GM18502 (cell line): Measurements from ENCODE around the gene RSPH3.
"Not testable (repeated sequence)": the region's sequence is repeated elsewhere in the genome, so short reads cannot be mapped to it uniquely, and the experiment has no call there.

Experiments used
- ATAC-seq: cut with Tn5 transposase; IDR thresholded peaks from one replicate; pipeline ENCODE4 v1.9.1; 2021; ENCODE audit warnings: mild to moderate bottlenecking; ENCODE audit not compliant: unreplicated experiment, poor library complexity

The RSPH3 gene

DNA sequence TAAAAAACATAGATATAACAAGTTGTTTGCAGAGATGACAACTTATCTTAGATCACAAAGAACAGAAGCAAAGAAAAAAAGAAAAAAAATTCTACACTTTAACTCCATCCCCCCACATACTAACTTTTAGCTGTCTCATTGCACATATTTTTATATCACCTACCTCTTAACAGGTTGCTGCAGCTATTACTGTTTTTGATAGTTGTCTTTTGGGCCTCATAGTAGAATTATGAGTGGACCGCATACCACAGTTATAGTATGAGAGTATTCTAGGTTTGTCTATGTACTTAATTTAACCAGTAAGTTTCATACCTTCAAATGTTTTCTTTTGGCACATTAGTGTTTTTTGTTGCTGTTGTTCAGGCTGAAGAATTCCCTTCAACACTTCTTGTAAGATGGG lies 12.3 kb downstream of the RSPH3 start:
- ATAC-seq, result no peak

DNA sequence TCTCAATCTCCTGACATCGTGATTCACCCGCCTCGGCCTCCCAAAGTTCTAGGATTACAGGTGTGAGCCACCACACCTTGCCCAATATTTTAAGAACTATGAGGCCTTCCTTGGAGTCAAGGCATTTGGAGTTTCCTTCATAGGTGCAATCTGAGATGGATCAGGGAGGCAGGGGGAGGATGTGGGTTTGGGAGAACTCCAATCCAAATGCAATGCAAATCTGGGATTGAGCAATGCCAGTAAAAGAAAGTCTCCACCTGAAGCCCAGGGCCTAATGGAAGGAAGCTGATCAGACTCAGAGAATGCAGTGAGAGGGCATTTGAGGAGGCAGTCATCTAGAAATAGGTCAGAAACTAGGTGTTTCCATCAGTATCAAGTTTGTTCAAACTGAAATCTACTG lies 21.2 kb downstream of the RSPH3 start:
- no peak for ATAC-seq

DNA sequence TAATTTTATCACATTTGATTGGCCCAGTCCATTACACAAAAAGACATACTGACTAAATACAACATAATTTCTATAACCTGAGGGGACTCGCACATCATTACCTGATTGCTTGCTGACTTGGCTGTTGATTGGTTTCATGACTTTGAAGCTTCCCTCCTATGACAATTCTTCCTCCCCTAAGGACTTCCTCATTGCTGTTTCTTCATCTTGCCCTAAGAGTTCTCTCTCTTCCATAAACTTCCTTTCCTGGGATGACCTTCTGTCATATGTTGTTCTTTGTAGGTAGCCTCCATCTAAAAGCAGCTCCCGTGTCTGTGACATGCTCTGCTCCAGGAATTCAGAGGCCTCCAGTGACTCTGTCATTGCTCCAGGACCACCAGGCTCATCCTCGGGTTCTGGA lies 22.6 kb downstream of the RSPH3 start:
- no peak for ATAC-seq

DNA sequence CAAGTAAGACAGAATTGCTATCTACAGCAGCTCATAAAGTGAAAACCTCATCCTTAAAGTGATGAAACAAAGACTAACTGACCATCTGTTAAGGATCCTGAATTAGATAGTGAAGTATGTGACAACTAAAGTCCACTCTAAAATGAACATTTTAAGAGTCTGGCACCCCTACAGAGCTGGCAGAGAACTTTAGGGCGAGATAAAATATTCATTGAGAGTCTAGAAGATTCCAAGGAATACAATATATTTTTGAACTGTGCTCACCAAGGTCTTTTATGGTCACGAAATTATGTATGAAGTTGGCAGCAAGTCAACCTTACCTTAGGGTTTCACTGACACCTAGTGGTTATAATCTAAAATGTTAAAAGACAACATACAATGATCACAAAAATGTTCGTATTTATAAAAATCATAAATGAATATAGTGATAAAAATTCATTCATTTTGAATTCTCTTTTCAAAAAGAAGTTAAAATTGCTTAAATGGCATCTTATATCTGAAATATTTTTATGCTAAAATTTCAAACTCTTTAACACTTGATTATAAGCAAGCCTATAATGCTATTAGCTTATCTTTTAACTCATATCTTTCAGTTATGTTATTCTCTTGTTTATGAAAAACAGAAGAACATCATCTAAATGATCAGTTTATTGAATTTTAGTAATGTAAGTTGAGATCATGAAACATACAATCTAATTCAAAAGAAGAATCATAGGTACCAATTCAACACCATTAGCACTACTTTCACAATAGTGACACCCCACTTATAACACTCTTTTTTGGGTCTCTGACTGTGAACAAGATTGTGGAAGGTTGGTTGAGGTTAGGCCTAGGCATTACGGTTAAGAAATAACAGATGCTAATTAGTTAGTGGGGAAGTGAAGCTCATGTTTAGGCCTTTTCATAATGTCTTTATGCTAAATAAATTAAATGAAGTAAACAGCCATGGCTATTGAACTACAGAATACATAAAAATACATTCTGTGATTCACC lies 27.5 kb downstream of the RSPH3 start:
- ATAC-seq, result no peak

DNA sequence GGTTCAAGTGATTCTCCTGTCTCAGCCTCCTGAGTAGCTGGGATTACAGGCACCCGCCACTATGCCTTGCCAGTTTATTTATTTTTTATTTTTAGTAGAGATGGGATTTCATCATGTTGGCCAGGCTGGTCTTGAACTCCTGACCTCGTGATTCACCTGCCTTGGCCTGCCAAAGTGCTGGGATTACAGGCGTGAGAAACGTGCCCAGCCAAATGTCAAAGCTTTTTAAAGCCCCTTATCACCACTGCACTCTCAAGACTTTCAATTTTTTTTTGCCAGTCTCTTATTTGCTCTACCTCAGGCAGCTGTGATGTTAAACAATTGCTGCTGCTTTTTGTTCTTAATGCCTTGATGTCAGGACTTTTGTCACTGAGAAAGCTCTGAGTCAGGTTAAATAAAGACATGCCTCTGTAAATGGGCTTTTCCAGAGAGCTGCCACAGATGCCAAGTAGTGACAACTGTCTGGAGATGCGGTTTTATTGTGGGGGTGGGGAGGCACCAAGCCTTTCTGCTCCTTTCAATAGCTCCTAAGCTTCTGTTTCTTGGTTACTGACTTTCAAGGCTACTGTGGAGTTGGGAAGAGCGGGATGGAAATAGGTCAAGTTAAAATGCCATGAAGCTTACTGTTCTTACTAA lies 29.2 kb downstream of the RSPH3 start:
- no peak for ATAC-seq

DNA sequence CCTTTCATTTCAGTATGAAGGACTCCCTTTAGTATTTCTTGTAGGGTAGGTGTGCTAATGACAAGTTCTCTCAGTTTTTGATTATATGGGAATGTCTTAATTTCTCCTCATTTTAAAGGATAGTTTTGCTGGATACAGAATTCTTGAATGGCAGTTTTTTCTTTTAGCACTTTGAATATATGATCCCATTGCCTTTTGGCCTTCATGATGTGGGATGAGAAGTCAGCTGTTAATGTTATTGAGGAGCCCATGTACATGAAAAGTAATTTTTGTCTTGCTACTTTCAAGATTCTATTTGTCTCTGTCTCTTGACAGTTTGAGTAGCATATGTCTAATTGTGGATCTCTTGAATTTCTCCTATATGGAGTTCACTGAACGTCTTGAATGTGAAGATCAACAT lies 30.9 kb downstream of the RSPH3 start:
- ATAC-seq, result no peak

DNA sequence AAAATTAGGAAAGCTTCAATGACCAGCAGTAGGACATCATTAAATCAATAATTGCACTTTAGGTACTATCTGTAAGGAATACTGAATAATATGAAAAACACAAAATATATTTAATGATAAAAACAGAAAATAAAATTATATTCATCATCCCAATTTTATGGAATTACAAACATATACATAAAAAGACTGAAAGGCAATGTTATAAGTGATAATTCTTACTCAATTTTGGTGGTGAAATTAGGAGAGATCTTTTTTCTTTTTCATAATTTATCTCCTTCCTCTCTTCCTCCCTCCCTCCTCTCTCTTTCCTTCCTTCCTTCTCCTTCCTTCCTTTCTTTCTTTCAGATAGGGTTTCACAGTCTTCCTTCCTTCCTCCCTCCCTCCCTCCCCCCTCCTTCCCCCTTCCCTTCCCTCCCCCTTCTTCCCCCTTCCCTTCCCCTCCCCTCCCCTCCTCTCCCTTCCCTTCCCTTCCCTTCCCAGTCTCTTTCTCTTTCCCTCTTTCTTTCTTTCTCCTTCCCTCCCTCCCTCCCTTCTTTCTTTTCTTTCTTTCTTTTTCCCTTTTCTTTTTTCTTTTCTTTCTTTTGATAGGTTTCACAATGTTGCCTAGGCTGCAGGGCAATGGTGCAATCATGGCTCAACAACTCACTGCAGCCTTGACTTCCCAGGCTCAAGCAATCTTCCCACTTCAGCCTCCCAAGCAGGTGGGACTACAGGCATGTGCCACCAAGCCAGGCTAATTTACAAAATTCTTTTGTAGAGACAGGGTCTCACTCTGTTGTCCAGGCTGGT lies 36.8 kb downstream of the RSPH3 start:
- no peak for ATAC-seq

DNA sequence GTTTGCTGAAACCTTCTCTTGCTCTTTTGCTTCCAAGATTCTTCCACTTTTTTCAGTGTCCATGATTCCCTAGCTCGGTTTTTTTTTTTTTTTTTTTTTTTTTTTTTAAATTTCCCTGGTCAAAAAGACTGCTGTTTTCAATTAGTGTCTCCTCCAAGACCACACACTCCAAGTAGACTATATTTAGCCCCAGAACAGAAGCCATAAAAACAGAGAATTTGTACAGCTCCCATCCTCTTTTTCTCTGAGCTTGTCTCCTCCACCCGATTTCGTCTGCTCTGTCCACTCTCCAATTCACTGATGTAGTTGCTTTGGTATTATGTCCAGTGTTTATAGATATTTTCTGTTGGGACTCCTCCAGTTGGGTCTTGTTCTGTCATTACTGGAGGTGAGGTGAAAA lies 37.6 kb downstream of the RSPH3 start:
- no peak for ATAC-seq

DNA sequence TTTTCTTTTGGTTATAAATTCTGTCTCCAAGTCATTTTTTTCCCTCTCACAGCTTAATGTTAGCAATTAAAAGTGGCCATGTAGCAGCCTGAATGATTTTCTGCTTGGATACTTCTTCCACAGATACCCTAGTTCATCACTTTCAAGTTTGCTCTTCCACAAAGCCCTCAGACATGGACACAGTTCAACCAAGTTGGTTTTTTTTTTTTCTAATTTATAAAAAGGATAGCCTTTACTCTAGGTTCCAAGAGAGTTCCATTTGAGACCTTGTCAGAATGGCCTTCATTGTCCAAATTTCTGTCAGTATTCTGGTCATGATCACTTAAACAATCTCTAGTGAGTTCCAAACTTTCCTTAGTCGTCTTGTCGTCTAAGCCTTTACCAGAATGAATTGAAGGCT lies 40.0 kb downstream of the RSPH3 start:
- no peak for ATAC-seq

DNA sequence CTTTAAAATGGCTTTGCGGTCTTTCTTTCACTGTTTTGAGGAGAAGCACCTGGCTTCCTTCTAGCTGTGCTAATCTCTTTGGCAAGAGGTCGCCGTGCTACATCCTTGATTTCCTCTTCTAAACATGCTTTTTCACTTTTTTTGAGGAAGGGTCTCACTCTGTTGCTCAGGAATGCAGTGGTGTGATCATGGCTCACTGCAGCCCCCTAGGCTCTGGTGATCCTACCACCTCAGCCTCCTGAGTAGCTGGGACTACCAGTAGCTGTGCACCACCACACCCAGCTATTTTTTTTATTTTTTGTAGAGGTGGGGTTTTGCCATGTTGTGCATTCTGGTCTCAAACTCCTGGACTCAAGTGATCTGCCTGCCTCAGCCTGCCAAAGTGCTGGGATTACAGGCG lies 40.5 kb downstream of the RSPH3 start:
- ATAC-seq, result no peak

DNA sequence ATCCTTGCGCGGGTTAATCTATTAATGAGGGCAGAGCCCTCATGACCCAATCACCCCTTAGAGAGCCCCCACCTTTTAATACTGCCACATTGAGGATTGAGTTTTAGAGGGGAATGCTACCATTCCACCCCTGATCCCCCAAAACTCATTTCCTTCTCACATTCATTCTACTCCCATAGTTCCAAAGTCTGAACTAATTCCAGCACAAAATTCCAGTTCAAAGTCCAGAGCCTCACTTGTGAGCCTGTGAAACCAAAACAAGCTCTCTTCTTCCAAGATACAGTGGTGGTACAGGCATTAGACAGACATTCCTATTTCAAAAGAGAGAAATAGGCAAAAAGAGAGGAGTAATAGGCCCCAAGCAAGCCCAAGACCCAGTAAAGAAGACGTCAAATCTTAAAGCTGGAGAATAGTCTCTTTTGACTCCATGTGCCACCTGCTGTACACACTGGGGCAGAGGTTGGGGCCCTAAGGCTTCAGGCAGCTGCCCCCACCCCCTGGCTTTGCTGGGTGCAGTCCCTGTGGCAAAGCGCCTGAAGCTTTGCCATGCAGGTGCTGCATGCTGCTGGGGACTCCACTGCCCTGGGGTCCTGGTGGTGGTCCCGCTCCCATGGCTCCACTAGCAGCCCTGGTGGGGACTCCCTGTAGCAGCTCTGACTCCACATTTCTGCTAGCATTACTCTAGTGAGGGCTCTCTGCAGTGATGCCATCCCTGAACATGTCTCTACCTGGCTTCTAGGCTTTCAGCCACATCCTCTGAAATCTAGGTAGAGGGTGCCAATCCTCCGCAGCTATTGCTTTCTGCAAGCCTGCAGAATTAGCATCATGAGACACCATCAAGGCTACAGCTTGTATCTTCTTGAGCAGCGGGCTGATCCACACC lies 41.3 kb downstream of the RSPH3 start:
- no peak for ATAC-seq

DNA sequence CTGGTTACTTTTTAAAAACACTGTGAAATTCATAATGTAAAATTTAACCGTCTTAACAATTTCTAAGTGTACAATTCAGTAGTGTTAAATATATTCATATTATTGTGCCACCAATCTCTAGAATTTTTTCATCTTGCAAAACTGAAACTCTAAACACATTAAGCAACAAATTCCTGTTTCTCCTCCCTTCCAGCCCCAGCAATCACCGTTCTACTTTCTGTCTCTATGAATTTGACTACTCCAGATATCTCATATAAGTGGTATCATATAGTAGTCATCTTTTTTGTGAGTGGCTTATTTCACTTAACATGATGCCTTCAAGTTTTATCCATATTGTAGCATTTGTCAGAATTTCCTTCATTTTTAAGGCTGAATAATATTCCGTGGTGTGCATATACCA lies 44.7 kb downstream of the RSPH3 start:
- no peak for ATAC-seq

DNA sequence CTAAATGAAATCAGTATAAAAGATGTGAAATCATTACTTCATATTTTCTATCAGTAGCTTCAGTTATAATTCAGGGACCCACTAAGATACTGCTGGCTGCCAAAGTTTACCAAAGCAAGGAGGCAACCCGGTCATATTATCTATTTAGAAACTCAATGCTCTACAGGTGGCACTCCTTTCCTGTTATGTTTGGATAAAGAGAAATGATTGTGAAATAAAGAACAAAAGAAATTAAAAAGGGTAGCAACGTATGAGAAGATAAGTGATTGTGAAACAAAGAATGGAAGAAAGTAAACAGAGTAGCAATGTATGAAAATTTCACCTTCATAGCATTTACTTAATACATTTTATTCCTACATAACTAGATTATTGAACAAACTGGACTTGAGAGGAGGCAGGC lies 45.2 kb downstream of the RSPH3 start:
- no peak for ATAC-seq

DNA sequence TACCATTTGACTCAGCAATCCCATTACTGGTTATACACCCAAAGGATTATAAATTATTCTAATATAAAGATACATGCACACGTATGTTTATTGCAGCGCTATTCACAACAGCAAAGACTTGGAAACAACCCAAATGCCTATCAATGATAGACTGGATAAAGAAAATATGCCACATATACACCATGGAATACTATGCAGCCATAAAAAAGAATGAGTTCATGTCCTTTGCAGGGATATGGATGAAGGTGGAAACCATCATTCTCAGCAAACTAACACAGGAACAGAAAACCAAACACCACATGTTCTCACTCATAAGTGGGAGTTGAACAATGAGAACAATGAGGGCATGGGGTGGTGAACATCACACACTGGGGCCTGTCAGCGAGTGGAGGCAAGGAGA lies 48.0 kb downstream of the RSPH3 start:
- not testable (repeated sequence) for ATAC-seq

DNA sequence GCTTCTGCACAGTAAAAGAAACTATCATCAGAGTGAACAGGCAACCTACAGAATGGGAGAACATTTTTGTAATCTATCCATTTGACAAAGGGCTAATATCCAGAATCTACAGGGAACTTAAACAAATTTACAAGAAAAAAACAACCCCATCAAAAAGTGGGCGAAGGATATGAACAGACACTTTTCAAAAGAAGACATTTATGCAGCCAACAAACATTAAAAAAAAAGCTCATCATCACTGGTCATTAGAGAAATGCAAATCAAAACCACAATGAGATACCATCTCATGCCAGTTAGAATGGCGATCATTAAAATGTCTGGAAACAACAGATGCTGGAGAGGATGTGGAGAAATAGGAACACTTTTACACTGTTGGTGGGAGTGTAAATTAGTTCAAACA lies 48.4 kb downstream of the RSPH3 start:
- ATAC-seq, result not testable (repeated sequence)

DNA sequence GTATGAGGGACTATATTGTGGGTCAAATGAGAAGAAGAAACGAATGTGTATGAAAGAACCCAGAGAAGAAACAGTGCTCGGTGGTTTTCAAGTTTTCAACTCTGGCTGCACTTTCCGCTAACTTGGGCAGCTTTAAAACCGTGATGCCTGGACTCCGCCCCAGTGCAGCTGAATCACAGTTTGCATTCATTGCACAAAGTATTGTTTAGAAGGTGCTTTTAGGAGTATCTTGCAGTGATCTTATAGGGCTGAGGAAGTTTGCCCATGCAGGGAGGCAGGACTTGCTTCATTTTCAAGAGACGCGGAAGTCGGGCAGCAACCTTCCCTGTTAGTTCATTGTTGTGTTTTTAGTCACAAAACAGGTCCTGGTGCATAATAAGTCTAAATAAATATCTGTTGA lies 52.7 kb downstream of the RSPH3 start:
- no peak for ATAC-seq

DNA sequence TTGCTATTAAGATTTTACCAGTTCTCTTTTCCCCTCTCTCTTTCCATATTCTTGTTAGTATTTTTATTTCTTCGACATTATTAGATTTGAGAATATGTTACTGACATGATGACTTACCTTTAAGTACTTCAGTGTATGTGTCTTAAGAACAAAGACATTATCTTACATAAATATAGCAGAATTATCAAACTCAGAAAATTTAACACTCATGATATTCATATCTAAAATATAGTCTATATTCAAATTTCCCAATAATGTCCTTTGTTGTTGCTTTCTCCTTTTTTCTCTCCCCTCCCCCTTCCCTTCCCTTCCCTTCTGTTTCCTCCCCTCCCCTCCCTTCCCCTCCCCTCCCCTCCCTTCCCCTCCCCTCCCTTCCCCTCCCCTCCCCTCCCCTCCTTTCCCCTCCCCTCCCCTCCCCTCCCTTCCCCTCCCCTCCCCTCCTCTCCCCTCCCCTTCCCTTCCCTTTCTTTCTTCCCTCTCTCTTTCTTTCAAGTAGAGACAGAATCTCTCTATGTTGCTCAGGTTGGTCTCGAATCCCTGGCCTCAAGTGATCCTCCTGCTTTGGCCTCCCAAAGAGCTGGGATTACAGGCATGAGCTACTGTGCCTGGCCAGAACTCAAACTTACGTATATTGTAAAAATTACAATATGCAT lies 56.5 kb downstream of the RSPH3 start:
- ATAC-seq, result no peak

DNA sequence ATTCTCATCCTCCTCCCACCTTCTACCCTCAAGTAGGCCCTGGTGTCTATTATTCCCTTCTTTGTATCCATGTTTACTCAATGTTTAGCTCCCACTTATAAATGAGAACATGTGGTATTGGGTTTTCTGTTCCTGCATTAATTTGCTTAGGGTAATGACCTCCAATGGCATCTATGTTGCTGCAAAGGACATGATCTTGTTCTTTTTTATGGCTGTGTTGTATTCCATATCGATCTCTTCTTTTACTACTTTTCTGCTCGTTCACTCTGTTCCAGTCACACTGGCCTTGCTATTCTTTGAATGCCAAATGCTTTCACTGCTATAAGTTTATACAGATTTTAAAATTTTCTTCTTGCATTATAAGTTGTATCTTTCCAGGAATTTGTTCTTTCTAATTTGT lies 57.7 kb downstream of the RSPH3 start:
- no peak for ATAC-seq

DNA sequence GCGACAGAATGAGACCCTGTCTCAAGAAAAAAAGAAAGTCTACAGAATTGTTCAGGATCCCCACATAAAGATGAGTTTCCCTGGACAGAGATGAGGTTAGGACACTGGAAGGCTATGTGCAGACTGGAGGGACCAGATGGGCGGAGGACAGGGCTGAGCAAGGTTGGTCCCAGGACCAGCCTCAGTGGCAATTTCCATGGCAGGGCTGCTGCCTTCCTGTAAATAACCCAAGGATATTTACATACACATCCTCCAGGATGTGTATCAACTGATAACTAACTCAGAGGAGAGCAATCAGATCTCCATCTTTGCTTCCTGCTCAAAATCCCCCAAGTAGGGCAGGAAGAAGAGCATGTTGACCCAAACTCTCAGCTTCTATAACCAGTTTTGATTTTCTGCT lies 58.8 kb downstream of the RSPH3 start:
- ATAC-seq, result no peak
